Loucy (cell line): ENCODE data around the gene MYOM3.
A peak's percentile ranks its signal among the peaks of the same experiment; 100 is the strongest.

ENCODE experiments used
- H2AFZ ChIP-seq: fragments of 200-600 bp; sonication (generic); 2 replicates; pipeline ENCODE4 v1.6.0; 2016; ENCODE audit warnings: antibody characterized with exemption, mild to moderate bottlenecking, low read length, moderate library complexity
- H3F3A ChIP-seq: fragments of 200-600 bp; 2 replicates; pipeline ENCODE4 v1.6.0; 2016; ENCODE audit warnings: antibody characterized with exemption, low read depth, mild to moderate bottlenecking
- H3K27me3 ChIP-seq: fragments of 200-600 bp; sonication (generic); 2 replicates; pipeline ENCODE4 v1.6.1; 2014; ENCODE audit warnings: low read length, mild to moderate bottlenecking; ENCODE audit not compliant: insufficient read depth, poor library complexity, severe bottlenecking
- H3K36me3 ChIP-seq: fragments of 200-600 bp; sonication (generic); 2 replicates; pipeline ENCODE4 v1.6.1; 2016; ENCODE audit warnings: low read length; ENCODE audit not compliant: insufficient read depth
- H3K4me1 ChIP-seq: fragments of 200-600 bp; sonication (generic); 2 replicates; pipeline ENCODE4 v1.5.1; 2014; ENCODE audit warnings: low read length, mild to moderate bottlenecking; ENCODE audit not compliant: insufficient read depth, poor library complexity, severe bottlenecking
- H3K4me2 ChIP-seq: fragments of 200-600 bp; sonication (generic); 2 replicates; pipeline ENCODE4 v1.6.0; 2014; ENCODE audit warnings: antibody characterized with exemption, low read length, low read depth, mild to moderate bottlenecking; ENCODE audit not compliant: poor library complexity, severe bottlenecking
- H3K4me3 ChIP-seq: fragments of 200-600 bp; sonication (generic); 2 replicates; pipeline ENCODE4 v1.5.1; 2014; ENCODE audit warnings: low read length, mild to moderate bottlenecking, mixed read lengths; ENCODE audit not compliant: poor library complexity, severe bottlenecking
- H3K79me2 ChIP-seq: fragments of 200-600 bp; sonication (generic); 2 replicates; pipeline ENCODE4 v1.6.1; 2014; ENCODE audit warnings: low read length; ENCODE audit not compliant: insufficient read depth
- H3K9ac ChIP-seq: fragments of 200-600 bp; sonication (generic); 2 replicates; pipeline ENCODE4 v1.6.0; 2014; ENCODE audit warnings: mild to moderate bottlenecking, low read depth, low read length, moderate library complexity; ENCODE audit not compliant: poor library complexity, severe bottlenecking
- H3K9me2 ChIP-seq: fragments of 200-600 bp; sonication (generic); replicated peaks from 2 replicates; pipeline ENCODE4 v1.6.1; 2016; ENCODE audit warnings: low read depth, low read length, mixed read lengths
- H3K9me3 ChIP-seq: fragments of 200-600 bp; sonication (generic); 2 replicates; pipeline ENCODE4 v1.6.1; 2014; ENCODE audit warnings: mild to moderate bottlenecking, antibody characterized with exemption, low read length, low read depth; ENCODE audit not compliant: insufficient read depth
- H4K20me1 ChIP-seq: fragments of 200-600 bp; sonication (generic); 2 replicates; pipeline ENCODE4 v1.6.0; 2014; ENCODE audit warnings: antibody characterized with exemption, low read length, mild to moderate bottlenecking; ENCODE audit not compliant: insufficient read depth, poor library complexity, severe bottlenecking
- CTCF ChIP-seq: fragments of 200-600 bp; sonication (generic); conservative IDR thresholded peaks from 2 replicates; pipeline ENCODE4 v1.5.1; 2014; ENCODE audit warnings: mild to moderate bottlenecking, antibody characterized with exemption, low read length
- EZH2phosphoT487 ChIP-seq: fragments of 200-600 bp; IDR thresholded peaks from 2 replicates; pipeline ENCODE4 v1.6.1; 2018; ENCODE audit warnings: antibody characterized with exemption, mild to moderate bottlenecking, moderate library complexity, borderline replicate concordance

The MYOM3 gene

GRCh38 chr1:24147194-24147593 lies 35.3 kb upstream of the MYOM3 start:
- no peaks in the 10 kb centered on the region for H3K36me3 ChIP-seq
- H3K9me3 ChIP-seq, result no peaks in the 10 kb centered on the region
- H3F3A ChIP-seq, result no peaks in the 10 kb centered on the region
- H3K4me1 ChIP-seq, result peaks cover 6% of the 10 kb centered on the region
- H2AFZ ChIP-seq, result no peak overlapping the region
- no peak for TF ChIP-seq CTCF
- no peak for TF ChIP-seq EZH2phosphoT487
- no peaks in the 10 kb centered on the region for H4K20me1 ChIP-seq
- no peaks in the 10 kb centered on the region for H3K9me2 ChIP-seq
- no peak overlapping the region for H3K9ac ChIP-seq
- H3K4me2 ChIP-seq, result no peak overlapping the region
- no peak overlapping the region for H3K4me3 ChIP-seq
- H3K79me2 ChIP-seq, result no peaks in the 10 kb centered on the region
- H3K27me3 ChIP-seq, result no peaks in the 10 kb centered on the region

GRCh38 chr1:24142546-24143534 lies 30.9 kb upstream of the MYOM3 start, which contains the start of gene IL22RA1:
TSS of gene IL22RA1 (minus strand) at chr1:24143140. CDS start at chr1:24143082, 58 bp downstream.
- Histone ChIP-seq H3K4me3 (no peak within 1 kb of the TSS), H3K9me3 (no peaks in the 10 kb centered on the region), H3K36me3 (no peaks in the 10 kb centered on the region), H3F3A (no peaks in the 10 kb centered on the region), H3K4me1 (peaks cover 3% of the 10 kb centered on the region), H4K20me1 (no peaks in the 10 kb centered on the region), H3K4me2 (no peak within 1 kb of the TSS), H3K9ac (no peak within 1 kb of the TSS), H2AFZ (peak within 1 kb of the TSS; percentile 68; the same call in 1 of the 2 replicates), H3K27me3 (no peaks in the 10 kb centered on the region), H3K9me2 (no peaks in the 10 kb centered on the region), H3K79me2 (no peaks in the 10 kb centered on the region)
- TF ChIP-seq EZH2phosphoT487 (no peak), CTCF (no peak)

- H3K4me2 ChIP-seq, result no peak overlapping the region
- TF ChIP-seq CTCF (no peak), EZH2phosphoT487 (no peak)
- no peaks in the 10 kb centered on the region for H3K9me2 ChIP-seq
- H4K20me1 ChIP-seq, result no peaks in the 10 kb centered on the region
- H3K27me3 ChIP-seq, result no peaks in the 10 kb centered on the region
- H3K9ac ChIP-seq, result no peak overlapping the region
- peaks cover 3% of the 10 kb centered on the region for H3K4me1 ChIP-seq
- no peak overlapping the region for H2AFZ ChIP-seq
- no peaks in the 10 kb centered on the region for H3K36me3 ChIP-seq
- no peak overlapping the region for H3K4me3 ChIP-seq
- H3K9me3 ChIP-seq, result no peaks in the 10 kb centered on the region
- no peaks in the 10 kb centered on the region for H3F3A ChIP-seq
- no peaks in the 10 kb centered on the region for H3K79me2 ChIP-seq
Measured at GRCh38 chr1:24141311-24141997, 29.5 kb upstream of the MYOM3 start.
